ENCODE results near the gene MDK. TPM values are rescaled to one million over a fixed set of nuclear protein-coding genes. Genes with fewer than 3 reads are reported as not detected.

The MDK gene
- total RNA-seq, 1 experiment from 2014 or later: 286 TPM

GRCh38 chr11:46378811-46379481, 2.5 kb upstream of the MDK start:
- Histone ChIP-seq H3K9me2 (ENCODE audit: insufficient read depth) (no peaks in the 10 kb centered on the region), H3K79me2 (ENCODE audit: insufficient read depth, low read length) (peaks cover 12% of the 10 kb centered on the region; the same call in 1 of the 2 replicates), H3K4me2 (ENCODE audit: low read length) (no peak overlapping the region), H3K27ac (ENCODE audit: low read depth, low read length) (peak overlapping the region; percentile 96), H3K9ac (ENCODE audit: low read length) (no peak overlapping the region), H3K9me3 (ENCODE audit: control insufficient read depth in 1 of 2, insufficient read depth in 1 of 2, low read depth in 1 of 2, low read length in 2 of 2) (no peaks in the 10 kb centered on the region), H3K36me3 (ENCODE audit: control insufficient read depth in 1 of 2, insufficient read depth in 2 of 2, low read length in 2 of 2) (peaks cover 0 to 4% of the 10 kb centered on the region in 2 experiments; a peak in 2 of 4 replicates), H3K4me1 (ENCODE audit: control insufficient read depth in 1 of 2, insufficient read depth in 2 of 2, low read length in 2 of 2) (peaks cover 19 to 45% of the 10 kb centered on the region in 2 experiments), H3K27me3 (ENCODE audit: insufficient read depth, low read length) (no peaks in the 10 kb centered on the region), H3K4me3 (replicated peaks in 1 of 2; ENCODE audit: low read depth in 1 of 2, low read length in 2 of 2) (no peak overlapping the region), H2AFZ (ENCODE audit: low read depth, low read length, poor library complexity, severe bottlenecking) (no peak overlapping the region), H4K20me1 (ENCODE audit: insufficient read depth) (no peaks in the 10 kb centered on the region)
- TF ChIP-seq EGR1 (IDR thresholded peaks at IDR 0.05; ENCODE audit: low read depth): no peak
- no peak for TF ChIP-seq EZH2phosphoT487 (IDR thresholded peaks at IDR 0.05; ENCODE audit: borderline replicate concordance)
- no peak for TF ChIP-seq ELF1 (IDR thresholded peaks at IDR 0.05; ENCODE audit: borderline replicate concordance, low read depth)
- TF ChIP-seq FOSL1 (IDR thresholded peaks at IDR 0.05; ENCODE audit: low read depth): no peak
- TF ChIP-seq POLR2AphosphoS5 (IDR thresholded peaks at IDR 0.05; ENCODE audit: low read depth, low read length): no peak
- no peak for TF ChIP-seq RAD21 (IDR thresholded peaks at IDR 0.05; ENCODE audit: low read depth)
- no peak for TF ChIP-seq EZH2 (IDR thresholded peaks at IDR 0.05)
- TF ChIP-seq SRF (IDR thresholded peaks at IDR 0.05; ENCODE audit: low read depth): no peak
- TF ChIP-seq YY1 (IDR thresholded peaks at IDR 0.05; ENCODE audit: extremely low read depth, insufficient replicate concordance, low read depth, low read length): no peak
- no peak for TF ChIP-seq SP1 (IDR thresholded peaks at IDR 0.05; ENCODE audit: low read depth)
- no peak for TF ChIP-seq SIN3A (IDR thresholded peaks at IDR 0.05; ENCODE audit: low read depth)
- no peak for TF ChIP-seq REST (IDR thresholded peaks at IDR 0.05; ENCODE audit: low read depth)
- TF ChIP-seq CBX3 (IDR thresholded peaks at IDR 0.05; ENCODE audit: low read depth): no peak
- TF ChIP-seq MAX (IDR thresholded peaks at IDR 0.05): no peak
- TF ChIP-seq ZNF274 (IDR thresholded peaks at IDR 0.05; ENCODE audit: low read depth, low read length): no peak
- no peak for TF ChIP-seq JUND (IDR thresholded peaks at IDR 0.05)
- TF ChIP-seq POLR2A (IDR thresholded peaks at IDR 0.05; ENCODE audit: borderline replicate concordance, extremely low read depth, insufficient read depth, insufficient read length): no peak
- no peak for TF ChIP-seq CTCF (IDR thresholded peaks at IDR 0.05 in 2 of 3, conservative IDR thresholded peaks at IDR 0.05 in 1 of 3; ENCODE audit: borderline replicate concordance in 1 of 3, insufficient read depth in 1 of 3, low read depth in 2 of 3, low read length in 2 of 3)
- no peak for TF ChIP-seq TCF7L2 (IDR thresholded peaks at IDR 0.05; ENCODE audit: borderline replicate concordance, extremely low read depth, insufficient read depth, insufficient read length)
- TF ChIP-seq ZBTB33 (IDR thresholded peaks at IDR 0.05; ENCODE audit: extremely low read depth, insufficient replicate concordance, low read length): no peak
- ChIA-PET CTCF (interaction anchor here (1.0 kb wide), 1 partner anchor 27 kb away, joined by 3 read pairs; no protein-coding TSS in a partner anchor), RAD21 (ENCODE audit: low non-redundant PET in 1 of 2, low total read pairs in 2 of 2, uncharacterized antibody in 2 of 2, unreplicated experiment in 2 of 2) (no interaction called here), POLR2A (no interaction called here)
- intact Hi-C loops (cut with micrococcal nuclease): no loop called here
- no TSS peak for BruUV-seq (replicated peaks)
- DNase-seq (ENCODE audit: low read depth, low spot score): no peak
- no peak for ATAC-seq
